ENCODE data around the gene CRACDL.
"Not testable (repeated sequence)": the region's sequence is repeated elsewhere in the genome, so short reads cannot be mapped to it uniquely, and the experiment has no call there.

Gene CRACDL

GRCh38 chr2:98759827-98760625 lies 176.0 kb downstream of the CRACDL start:
- TF ChIP-seq ZFX (IDR thresholded peaks at IDR 0.05; ENCODE audit: borderline replicate concordance) (no peak), CTCF (IDR thresholded peaks at IDR 0.05) (no peak)
- no peak overlapping the region for H3K27ac ChIP-seq

- H3K27ac ChIP-seq: no peak overlapping the region
- TF ChIP-seq CTCF (IDR thresholded peaks at IDR 0.05) (no peak), ZFX (IDR thresholded peaks at IDR 0.05; ENCODE audit: borderline replicate concordance) (no peak)
These were observed 176.7 kb downstream of the CRACDL start for GRCh38 chr2:98759338-98759737.

GRCh38 chr2:98757904-98758421 lies 178.1 kb downstream of the CRACDL start:
- no peak overlapping the region for H3K27ac ChIP-seq
- TF ChIP-seq ZFX (IDR thresholded peaks at IDR 0.05; ENCODE audit: borderline replicate concordance) (no peak), CTCF (IDR thresholded peaks at IDR 0.05) (no peak)

- TF ChIP-seq CTCF (IDR thresholded peaks at IDR 0.05): no peak
- no peak for TF ChIP-seq ZFX (IDR thresholded peaks at IDR 0.05; ENCODE audit: borderline replicate concordance)
These were observed 182.2 kb downstream of the CRACDL start for GRCh38 chr2:98753801-98754200.

GRCh38 chr2:98752711-98753110 lies 183.3 kb downstream of the CRACDL start:
- not testable (repeated sequence) for H3K27ac ChIP-seq

More at GRCh38 chr2:98753801-98754200, 182.2 kb downstream of the CRACDL start:
- no peak overlapping the region for H3K27ac ChIP-seq

- TF ChIP-seq ZFX (IDR thresholded peaks at IDR 0.05; ENCODE audit: borderline replicate concordance): no peak
- TF ChIP-seq CTCF (IDR thresholded peaks at IDR 0.05): no peak
- no peak overlapping the region for H3K27ac ChIP-seq
These were observed 184.3 kb downstream of the CRACDL start for GRCh38 chr2:98751748-98752147.

- H3K27ac ChIP-seq: no peak overlapping the region
- TF ChIP-seq CTCF (IDR thresholded peaks at IDR 0.05): no peak
These were observed 185.3 kb downstream of the CRACDL start for GRCh38 chr2:98750593-98751282.
